IPS-NIHi7 (cell line): Measurements from ENCODE around the gene CHEK2.
"Not testable (repeated sequence)": the region's sequence is repeated elsewhere in the genome, so short reads cannot be mapped to it uniquely, and the experiment has no call there.

Experiments used
- DNase-seq: peaks from one replicate; pipeline ENCODE4 v3.0.0; 2012; ENCODE audit warnings: mixed read lengths; ENCODE audit errors: extremely low spot score

CHEK2 gene

DNA sequence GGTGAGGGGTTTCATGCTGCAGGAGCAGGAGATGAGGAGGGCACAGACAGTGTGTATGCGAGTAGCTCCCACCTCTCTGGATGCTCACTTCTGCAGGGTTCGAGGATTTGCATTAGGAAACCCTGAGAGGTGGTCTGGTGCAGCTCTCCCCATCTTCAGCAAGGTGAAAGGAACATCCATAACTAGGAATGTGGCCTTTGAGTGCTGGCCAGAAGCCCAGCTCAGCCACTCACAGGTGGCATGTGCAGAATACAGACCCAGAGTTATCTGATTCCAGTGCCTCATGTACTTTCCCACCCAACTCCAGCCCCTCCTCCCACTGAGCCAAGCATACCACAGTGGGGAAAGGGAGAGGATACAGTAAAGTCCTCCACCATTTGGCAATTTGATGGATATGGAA lies 51.8 kb downstream of the CHEK2 start:
- DNase-seq, result not testable (repeated sequence)

DNA sequence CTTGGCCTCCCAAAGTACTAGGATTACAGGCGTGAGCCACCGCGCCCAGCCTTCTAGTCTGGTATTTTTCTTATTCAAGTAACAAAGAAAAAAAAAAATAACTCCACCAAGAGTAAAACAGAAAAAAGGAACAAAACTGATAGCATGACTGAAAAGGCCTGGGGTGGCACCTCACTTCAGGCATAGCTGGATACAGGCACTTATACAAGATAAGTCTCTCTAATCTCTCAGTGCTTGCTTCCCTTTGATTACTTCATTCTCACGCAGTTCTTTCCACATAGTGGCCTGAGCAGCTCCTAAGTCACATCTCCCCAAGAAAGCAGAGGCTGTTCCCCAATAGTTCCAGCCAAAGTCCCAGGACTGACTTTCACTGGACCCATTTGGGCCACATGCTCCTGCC lies 58.7 kb downstream of the CHEK2 start:
- not testable (repeated sequence) for DNase-seq

DNA sequence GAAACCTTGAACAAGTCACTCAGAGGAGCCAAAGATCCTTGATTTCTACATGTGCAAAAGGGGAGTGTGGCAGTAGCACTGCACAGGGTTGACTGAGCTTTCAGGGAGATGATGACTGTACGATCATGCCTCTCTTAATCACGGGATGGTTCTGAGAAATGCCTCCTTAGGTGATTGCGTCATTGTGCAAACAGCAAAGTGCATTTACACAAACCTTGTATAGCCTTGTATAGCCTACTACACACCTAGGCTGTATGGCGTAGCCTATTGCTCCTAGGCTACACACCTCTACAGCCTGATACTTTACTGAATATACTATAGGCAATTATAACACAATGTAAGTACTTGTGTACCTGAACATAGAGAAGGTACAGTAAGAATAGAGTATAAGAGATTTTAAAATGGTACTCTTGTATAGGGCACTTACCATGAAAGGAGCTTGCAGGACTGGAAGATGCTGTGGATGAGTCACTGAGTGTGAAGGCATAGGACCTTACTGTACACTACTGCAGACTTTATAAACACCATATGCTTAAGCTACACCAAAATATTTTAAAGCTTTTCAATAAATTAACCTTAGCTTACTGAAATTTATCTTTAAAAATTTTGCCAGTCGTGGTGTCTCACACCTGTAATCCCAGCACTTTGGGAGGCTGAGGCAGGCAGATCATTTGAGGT lies 60.7 kb downstream of the CHEK2 start:
- not testable (repeated sequence) for DNase-seq

DNA sequence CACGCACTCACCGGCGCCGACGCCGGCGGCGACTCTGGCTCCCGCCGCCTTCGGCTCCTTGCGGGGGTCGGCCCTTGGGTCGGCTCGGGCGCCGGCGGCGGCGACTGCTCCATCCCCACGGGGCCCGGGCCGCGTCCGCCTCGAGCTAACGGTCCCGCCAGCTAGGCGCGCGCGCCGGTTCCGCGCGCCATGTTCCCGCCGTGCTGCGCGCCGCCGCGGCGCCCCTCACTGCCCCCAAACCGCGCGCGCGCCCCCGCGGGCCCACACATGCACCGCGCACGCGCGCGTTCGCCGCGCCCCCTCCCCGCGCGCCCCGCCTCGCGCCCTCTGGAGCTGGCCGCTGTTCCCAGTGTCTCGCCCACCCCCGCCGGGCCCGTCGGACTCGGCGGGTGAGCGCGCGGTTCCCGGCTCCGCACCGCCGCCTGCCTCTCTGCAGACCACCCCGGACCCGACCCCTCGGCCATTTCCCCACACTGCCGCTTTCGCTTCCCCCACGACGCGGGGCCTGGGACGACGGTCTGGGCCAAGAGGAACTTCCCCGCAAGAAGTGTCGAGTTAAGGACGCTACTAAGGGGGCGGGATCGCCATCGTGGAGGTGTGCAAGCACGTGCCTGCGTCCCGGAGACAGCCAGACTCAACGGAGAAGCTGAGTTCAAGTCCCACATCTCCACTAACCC lies 61.9 kb downstream of the CHEK2 start, which contains the start of gene TTC28:
Gene TTC28 (minus strand): TSS at position 230 of the 677 bp plus-strand sequence. CDS start 117 bp downstream, at position 113.
- DNase-seq, result peak; percentile 50

DNA sequence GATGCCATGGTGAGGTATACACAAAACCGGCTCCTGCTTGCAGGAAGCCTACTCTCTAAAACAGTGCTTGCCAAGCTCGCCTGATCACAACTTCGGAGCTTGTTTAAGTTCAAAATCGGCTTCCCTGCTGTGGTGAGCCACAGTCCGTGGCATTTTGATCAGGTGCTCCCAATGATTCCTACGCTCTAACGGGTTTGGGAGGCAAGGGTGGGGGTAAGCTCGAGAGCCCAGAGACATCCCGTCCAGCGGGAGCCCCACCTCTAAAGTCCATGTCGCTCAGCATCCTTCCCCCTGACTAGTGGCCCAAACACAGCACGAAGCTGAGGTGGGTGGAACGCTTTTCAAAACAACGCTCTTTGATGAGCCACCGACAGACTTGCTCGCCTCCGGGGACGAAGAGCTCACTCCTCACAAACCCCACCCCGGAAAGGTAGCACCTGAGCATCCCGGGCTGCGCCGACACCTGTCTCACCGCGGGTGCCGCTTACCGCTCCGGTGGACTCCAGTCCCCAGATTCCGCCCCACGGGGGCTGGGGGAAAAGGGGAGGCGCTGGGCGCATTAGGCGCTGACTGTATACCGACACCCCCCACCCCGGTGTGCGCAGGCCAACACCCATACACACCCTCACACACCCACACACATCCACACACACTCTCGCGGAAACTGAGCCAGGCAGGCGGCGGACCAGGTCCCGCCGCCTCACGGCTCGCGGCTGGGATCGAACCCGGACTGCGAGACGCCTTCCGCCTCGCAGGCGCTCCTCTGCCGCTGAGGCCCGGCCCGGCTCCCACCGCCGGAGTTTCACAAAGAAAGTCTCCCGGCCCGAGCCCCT lies 62.6 kb downstream of the CHEK2 start:
- peak; percentile 15 for DNase-seq

DNA sequence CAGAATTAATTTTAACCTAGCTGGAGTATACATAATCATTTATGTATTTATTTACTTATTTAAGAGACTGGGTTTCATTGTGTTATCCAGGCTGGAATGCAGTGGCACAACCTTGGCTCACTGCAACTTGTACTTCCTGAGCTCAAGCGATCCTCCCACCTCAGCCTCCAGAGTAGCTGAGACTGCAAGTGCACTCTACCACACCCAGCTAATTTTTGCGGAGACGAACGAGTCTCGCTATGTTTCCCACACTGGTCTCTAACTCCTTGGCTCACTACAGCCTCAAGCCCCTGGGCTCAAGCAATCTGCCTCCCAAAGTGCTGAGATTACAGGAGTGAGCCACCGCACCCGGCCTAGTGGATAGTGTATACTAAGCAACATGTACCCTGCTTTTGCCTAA lies 63.5 kb downstream of the CHEK2 start:
- DNase-seq, result not testable (repeated sequence)

DNA sequence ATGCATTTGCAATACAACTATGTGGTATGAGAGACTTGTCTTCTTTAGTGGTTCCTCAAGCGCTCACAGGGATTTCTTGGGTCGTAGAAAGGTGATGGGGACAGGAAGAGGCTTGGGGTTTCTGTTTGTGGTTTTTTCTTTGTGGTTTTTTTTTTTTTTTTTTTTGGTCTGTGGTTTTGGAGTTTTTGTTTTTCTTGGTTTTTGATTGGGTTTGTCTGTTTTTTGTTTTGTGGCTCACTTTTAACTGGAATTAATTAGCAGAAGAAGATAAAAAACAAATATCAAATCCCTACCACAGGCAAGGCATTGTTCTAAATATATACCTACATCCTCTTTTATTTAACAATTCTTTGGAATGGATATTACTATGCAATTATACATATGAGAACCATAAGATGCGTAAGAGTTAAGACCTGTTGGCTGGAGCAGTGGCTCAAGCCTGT lies 67.5 kb downstream of the CHEK2 start:
- no peak for DNase-seq

DNA sequence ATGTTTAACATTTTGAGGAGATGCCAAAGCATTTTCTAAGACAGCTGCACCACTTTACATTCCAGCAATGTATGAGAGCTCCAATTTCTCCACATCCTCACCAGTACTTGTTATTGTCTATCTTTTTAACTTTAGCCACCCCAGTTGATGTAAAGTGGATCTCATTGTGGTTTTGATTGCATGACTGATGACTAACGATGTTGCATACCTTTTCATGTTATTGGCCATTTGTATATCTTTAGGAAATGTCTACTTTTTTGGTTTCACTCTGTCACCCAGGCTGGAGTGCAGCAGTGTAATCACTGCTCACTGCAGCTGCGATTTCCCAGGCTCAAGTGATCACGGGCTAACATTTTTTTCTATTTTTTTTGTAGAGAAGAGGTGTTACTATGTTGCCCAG lies 70.9 kb downstream of the CHEK2 start:
- no peak for DNase-seq

DNA sequence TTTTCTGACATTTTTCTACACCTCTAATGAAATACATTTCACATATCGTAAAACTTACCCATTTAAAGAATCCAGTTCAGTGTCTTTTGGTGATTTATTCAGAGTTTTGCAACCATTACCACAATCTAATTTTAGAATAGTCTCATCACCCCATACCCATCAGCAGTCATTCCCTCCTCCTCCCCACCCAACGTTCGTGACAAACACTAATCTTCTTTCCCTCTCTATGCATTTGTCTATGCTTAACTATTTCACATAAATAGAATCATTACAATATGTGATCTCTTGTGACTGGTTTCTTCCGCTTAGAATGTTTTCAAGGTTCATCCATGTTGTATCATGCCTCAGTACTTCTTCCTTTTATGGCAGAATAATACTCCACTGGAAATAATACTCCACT lies 71.5 kb downstream of the CHEK2 start:
- DNase-seq, result no peak

DNA sequence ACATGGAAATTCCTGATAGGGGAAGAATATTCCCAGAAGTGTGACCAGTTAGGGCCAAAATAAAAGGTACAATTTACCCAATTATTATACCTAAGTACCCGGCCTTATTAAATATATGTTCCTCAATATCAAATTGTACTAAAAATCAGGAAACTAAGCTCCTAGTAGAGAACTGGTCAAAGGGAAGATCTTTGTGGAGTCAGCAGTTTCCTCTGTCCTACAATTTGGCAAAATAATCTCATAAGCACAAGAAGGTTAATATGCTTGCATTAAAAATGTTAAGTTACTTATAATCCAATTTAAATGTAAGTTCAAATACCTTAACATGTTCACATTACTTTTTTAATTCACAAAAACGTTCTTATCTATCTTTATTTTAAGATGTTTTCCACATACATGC lies 72.2 kb downstream of the CHEK2 start:
- no peak for DNase-seq

DNA sequence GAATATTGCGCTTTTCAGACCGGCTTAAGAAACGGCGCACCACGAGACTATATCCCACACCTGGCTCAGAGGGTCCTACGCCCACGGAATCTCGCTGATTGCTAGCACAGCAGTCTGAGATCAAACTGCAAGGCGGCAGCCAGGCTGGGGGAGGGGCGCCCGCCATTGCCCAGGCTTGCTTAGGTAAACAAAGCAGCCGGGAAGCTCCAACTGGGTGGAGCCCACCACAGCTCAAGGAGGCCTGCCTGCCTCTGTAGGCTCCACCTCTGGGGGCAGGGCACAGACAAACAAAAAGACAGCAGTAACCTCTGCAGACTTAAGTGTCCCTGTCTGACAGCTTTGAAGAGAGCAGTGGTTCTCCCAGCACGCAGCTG lies 78.1 kb downstream of the CHEK2 start:
- DNase-seq, result not testable (repeated sequence)

DNA sequence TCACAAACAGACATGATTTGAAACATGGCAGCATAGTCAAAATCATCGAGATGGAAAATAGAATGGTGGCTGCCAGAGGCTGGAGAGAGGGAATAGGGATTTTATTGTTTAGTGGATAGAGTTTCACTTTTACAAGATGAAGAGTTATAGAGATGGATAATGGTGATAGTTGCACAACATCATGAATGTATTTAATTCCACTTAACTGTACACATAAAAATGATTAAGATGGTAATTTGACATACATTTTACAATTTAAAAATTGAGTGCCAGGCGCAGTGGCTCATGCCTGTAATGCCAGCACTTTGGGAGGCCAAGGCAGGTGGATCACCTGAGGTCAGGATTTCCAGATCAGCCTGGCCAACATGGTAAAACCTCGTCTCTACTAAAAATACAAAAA lies 83.2 kb downstream of the CHEK2 start:
- no peak for DNase-seq

DNA sequence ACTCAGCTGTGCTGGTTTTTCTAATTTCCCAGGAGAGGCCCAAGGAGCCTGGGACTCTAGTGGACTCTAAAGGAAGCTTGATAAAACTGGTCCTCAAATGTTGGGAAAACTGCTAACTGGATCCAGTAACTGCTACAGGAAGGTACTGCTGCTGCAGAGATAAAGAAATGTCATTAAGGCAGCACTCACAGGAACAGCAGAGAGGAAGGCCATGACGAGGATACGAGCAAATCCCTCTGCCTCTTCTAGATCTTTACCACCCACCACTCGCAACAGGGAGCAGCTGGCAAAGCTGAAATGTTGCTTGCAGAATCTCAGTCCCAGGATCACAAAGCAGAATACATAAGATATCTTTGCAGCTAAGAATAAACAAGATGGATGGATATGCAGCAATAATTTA lies 85.4 kb downstream of the CHEK2 start:
- DNase-seq, result peak; percentile 10

DNA sequence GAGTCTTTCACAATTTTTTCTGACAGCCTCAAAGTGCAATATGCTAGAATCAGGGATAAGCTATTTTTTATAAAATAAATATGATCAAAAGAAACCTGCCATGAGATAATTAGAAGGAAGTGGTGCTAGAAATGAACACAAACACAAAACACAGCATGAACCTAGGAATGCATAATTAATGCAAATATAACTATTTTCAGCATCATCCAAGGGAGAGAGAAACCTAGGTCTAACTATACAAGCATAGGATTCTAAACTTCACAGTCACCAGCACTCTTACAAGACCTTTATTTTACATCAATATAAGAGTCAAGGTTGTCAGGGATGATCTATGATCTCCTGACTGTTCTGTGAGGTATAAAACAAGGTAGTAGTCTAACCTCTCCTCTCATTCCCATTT lies 91.2 kb downstream of the CHEK2 start:
- no peak for DNase-seq

DNA sequence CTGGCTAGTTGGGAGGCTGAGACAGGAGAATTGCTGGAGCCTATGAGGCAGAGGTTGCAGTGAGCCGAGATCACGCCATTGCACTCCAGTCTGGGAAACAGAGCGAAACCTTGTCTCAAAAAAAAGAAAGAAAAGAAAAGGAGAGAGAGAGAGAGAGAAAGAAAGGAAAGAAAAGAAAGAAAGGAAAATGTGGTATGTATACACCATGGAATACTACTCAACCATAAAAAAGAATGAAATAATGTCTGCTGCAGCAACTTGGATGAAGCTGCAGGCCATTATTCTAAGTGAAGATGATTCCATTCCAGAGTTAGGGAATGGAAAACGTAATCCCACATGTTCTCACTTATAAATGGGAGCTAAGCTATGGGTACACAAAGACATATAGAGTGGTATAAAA lies 92.8 kb downstream of the CHEK2 start:
- no peak for DNase-seq

DNA sequence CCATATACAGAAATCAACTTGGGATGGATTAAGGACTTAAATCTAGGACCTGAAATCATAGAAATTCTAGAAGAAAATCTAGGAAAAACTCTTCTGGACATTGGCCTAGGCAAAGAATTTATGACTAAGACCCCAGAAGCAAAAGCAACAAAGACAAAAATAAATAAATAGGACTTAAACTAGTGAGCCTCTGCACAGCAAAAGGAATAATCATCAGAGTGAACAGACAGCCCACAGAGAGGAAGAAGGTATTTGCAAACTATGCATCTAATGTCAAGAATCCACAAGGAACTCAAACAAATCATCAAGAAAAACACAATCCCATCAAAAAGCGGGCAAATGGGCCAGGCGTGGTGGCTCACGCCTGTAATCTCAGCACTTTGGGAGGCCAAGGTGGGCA lies 94.4 kb downstream of the CHEK2 start:
- DNase-seq, result no peak

DNA sequence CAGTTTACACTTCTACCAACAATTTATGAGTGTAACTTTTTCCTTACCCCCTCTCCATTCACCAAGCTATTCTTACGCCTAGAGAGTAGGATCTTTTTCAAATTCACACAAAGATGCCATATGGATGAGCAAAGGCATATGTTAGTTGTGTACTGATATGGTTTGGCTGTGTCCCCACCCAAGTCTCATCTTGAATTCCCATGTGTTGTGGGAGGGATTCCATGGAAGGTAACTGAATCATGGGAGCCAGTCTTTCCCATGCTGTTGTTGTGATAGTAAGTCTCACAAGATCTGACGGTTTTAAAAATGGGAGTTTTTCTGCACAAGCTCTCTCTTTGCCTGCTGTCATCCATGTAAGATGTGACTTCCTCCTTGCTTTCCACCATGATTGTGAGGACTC lies 102.3 kb downstream of the CHEK2 start:
- DNase-seq, result no peak
